CD4-positive, alpha-beta T cell treated with Interleukin-6 at 100 ng/mL for 8 hours (primary cell): Measurements from ENCODE around the gene TNFRSF21.
"Not testable (repeated sequence)": the region's sequence is repeated elsewhere in the genome, so short reads cannot be mapped to it uniquely, and the experiment has no call there.

ENCODE experiments used
- DNase-seq: peaks from one replicate; pipeline ENCODE4 v3.0.0-alpha.2; 2020; ENCODE audit warnings: mixed read lengths, low spot score

The TNFRSF21 gene

DNA sequence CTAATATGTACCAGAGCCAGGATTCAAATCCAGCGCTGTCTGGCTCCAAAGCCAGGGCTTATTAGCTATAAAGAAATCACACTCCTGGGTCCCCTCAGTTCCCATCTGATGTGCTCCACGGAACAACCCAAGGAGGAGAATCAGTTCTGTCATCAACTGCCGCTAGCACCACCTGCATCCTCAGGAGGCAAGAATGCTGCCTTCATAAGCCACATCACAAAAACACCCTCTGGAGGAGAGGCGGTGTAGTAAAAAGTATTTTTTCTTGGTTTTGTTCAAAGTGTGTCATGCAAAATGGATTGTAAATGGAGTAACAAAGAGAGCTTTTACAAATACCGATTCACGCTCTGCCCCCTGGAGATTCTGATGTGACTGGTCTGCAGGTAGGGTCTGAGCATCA, 57.1 kb downstream of the TNFRSF21 start:
- DNase-seq, result no peak

DNA sequence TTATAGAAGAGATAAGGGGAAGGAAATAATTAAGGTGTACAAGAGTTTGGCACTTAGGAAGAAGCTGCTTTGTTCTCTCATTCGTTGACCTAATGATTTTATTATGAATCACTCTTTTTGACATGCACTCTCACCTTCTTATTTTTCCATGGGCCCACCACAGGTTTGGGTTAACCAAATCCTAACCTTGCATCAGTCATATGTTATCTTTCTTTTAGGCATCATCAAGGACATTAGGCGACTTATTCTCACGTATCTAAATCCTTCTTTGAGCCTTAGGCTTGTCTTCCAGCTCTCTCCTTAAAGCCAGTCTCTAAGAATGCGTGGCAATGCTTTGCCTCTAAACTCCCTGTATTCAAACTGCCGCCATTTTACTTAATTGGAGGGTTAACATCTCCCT, 58.3 kb downstream of the TNFRSF21 start:
- DNase-seq, result no peak

DNA sequence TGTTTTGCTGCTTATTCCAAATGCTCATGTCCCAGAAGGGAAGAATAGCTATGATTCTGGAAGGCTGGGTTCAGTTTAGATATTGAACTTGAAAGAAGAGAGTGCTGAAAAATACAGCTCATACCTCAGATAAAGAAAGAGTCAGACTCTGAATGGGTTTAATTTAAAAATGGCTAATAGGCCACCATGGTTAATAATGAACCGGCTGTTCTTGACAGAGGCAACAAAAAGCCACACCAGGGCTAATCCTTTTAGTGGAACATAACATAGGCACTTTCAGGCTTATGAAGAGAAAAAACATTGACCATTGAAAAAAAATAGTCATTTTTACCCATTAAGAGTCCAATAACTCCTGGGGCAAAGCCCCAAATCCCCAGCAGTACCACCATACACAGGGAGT, 59.4 kb downstream of the TNFRSF21 start:
- no peak for DNase-seq

DNA sequence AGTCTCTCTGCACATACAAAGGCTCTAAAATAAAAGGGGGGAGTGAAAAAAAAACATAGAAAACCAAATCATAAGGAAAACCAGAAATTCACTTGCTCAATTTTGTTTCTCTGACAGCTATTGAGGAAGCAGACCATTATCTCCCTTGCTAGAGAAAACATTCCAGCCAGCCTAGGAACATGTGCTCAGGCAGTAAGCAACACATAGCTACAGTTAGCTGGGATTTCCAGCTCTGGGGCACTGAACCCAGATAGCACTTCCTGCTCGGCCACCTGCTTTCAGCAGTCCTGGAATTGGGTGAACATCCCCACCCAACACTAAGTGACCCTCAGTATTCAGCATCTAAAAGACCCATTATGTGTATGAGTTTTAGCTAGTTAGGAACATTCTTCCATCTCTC, 61.3 kb downstream of the TNFRSF21 start:
- no peak for DNase-seq

DNA sequence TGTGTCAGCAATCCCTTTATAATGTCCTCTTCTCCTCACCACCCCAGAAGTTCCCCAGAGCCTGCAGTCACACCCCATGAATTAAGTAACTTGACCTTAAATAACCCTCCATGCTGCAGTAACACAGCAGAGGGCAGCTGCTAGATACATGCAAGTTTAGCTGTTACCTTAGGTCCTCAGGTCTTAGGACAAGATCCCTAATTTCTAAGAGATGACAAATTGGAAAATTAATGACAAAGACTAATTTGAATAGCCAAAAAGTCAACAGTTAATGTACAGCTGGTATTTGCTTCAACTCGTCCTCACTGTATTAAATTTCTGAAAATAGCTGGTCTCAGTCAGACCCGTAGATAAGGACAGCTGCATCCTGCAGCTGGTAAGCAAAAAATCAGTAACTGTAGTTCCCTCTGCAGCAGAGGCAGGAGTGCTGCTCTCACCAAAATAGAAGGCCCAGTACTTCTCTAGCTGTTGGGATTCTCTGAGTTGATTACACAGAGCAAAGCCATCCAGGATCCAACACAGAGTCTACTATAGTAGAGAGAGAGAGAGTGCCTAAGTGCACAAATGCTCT, 62.4 kb downstream of the TNFRSF21 start:
- no peak for DNase-seq

DNA sequence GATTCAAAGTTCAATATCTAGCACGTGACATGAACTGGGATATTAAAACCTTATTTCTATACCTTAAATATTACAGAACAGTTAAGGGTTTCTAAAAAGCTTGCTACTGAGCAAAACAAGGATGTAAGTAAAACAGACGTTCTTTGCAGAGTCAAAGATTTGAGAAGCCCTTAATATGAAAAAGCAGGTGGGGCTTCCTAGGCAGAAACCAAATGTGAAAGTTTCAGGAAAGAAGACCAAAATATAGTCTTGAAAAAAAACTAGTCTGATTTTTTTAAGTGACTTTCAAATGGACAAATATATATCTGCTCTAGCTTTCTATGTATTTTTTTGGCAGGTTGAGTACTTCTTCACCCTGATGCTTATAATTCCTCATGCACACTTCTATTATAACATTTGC, 63.2 kb downstream of the TNFRSF21 start:
- no peak for DNase-seq

DNA sequence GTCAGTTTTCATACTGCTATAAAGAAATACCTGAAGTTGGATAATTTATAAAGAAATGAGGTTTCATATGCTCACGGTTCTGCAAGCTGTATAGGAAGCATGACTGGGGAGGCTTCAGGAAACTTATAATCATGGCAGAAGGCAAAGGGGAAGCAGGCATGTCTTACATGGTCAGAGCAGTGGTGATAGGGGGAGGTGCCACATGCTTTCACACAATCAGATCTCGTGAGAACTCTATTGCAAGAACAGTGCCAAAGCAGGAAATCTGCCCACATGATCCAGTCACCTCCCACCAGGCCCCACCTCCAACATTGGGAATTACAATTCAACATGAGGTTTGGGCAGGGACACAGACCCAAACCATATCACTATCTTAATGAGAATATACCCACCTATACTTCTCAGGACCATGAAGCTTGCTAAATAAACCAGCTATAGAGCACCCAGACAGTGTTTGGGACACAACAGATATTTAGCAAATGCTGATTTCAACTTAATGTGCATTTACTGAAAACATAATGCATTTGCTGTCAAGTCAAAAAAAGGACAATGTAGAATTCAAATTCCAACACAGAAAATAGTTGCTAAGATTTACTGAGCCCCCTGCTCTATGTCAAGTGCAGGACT, 63.8 kb downstream of the TNFRSF21 start:
- no peak for DNase-seq

DNA sequence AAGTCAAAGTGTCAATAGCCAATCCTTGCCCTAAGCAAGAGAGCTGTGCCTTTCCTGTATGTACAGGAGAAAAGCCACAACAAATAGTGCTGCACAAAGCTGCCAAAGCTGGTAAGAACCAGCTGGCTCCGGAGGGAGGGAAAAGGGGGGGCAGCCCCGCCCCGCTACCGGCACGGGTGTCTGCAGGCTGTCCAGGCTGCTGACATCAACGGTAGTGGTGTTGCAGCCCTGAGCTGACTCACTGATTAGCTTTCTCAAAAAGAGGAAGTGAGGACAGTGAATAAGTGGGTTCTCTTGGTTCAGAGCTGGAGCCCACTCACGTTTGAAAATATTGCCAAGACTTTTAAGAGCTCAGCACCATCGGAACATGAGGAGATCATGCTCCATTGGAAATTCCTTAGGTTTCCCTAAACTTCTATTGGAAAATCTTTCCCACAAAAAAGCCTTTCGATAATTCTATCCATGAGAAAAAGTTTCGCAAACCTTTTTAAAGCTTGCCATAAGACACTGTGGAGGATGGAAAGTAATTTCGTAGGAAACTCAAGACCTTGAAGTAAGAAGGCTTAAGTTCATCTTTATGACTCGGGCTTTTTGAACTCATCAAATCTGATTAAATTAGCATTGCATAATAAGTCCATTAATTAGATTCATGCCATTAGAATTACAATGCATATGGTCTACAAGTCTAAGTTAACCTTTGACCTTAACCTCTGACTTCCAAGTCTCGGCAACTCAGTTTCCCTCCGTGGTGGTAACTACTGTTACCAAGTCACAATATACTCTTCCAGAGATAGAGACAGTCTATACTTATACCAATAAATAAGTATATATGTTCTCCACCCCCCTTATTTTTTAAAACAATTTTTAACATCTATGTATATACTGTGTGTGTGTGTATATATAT, 67.0 kb downstream of the TNFRSF21 start:
- DNase-seq, result peak; percentile 62

DNA sequence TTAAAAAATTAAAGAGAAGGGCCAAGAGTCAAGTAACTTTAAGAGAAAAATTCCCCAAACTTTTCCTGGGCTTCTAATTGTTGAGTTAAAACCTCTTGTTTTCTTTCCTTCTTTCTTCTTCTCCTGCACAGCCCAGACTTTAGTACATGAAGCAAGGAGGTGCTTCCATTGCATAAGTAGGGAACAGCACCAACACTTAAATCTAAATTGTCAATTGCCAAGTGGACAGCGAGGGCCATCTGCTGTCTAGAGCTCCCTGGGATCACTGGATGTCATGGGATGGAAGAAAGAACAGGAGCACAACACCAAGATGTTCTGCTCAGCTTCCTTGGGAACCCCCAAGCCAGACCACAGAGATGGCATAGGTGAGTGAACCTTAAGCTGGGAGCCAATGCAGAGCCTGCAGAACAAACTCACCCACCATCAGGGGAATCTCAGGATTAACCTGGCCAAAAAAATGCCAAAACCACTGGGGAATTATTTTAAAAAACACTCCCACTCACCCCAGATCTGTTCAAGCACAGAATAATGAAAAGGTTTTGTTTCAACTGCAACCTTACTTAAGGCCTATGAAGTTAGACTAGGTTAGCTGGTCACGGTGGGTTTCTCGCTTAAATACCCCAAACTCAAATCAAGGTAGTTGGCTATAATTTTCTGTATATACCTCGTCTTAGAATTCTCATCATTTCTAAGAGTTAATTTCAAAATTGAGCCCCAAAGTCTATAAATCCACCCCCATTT, 67.8 kb downstream of the TNFRSF21 start:
- no peak for DNase-seq

DNA sequence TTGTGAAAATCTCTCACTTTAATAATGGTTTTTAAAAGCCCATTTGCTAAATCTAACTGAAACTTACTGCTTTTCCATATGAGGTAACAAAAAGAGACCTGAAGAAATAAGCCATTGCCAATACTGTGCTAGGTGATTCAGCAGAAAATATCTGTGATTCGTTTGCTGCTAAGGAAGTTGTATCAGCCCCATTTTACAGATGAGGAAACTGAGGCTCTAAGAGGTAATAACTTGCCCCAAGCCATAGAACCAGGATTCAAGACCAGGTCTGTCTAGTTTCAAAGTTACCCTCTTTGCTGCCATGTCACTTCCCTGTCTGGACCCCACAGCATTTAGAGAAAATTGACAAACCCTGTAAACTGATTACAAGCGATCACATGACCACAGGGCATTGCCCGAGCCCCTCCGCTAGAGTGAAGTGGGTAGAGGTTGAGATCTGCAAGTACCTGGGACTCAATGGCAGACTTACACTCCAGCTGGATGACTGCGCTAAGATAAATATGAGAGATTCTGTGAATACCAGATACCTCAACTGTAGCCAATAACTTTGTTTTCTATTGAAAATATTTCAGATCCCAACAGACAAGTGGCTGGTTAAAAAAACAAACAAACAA, 69.3 kb downstream of the TNFRSF21 start:
- DNase-seq, result no peak

DNA sequence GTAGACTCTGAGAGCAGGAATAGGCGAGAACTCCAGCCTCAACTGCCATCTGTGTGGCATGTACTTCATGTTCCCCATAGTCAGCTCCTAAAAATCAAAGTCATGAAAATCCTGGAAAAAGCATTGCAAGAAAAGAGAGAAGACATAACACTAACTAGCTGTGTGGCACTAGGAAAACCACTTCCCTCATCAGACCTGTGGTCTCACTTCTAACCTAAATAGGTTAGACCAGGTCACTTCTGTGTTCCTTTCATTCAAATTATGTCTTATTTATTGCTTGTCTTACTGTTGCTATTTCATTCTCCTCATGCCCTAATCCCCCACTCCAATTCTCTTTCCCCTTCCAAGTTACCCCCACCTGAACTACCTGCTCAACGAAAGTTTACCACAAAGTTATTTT, 70.2 kb downstream of the TNFRSF21 start:
- no peak for DNase-seq

DNA sequence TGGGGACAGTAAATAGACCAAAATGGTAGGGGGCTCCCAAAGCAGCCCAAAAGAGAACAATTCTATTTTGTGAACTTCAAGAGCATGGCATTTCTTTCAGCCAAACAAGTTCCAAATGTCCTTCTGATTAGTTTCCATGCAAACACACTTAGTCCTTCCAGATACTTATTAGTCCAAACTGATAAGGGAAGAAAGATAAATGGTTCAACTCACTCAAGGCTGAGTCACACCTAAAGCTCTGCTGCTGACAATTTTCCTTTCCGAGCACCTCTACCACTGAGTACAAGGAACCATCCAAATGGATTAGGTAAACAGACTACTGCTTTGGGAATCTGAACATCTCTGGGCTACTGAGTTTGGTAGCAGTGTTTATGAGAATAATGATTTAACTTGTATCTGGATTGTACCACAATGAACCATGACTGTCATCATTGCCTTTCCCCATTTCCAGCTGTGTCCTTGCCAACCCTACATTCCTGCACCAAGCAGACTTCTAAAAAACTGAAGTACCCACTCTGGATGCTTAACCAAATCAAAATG, 71.2 kb downstream of the TNFRSF21 start:
- DNase-seq, result no peak

DNA sequence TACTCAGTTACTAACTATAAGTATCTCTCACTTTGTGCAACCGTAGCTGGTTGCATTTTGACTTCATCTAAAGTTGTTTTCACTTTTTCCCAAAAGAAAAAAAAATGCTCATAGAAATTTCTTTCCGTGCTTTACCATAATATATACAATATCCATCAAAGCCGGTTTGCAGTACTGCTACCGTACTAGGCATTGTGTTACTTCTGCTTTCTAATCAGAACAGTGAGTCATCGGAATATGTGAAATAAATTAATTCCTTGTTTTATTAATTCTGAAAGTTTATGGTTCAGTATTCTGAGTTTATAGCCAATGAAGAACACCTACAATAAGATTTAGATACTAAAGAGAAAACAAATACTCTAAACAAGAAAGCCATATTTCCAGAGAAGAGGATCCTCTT, 72.5 kb downstream of the TNFRSF21 start:
- no peak for DNase-seq

DNA sequence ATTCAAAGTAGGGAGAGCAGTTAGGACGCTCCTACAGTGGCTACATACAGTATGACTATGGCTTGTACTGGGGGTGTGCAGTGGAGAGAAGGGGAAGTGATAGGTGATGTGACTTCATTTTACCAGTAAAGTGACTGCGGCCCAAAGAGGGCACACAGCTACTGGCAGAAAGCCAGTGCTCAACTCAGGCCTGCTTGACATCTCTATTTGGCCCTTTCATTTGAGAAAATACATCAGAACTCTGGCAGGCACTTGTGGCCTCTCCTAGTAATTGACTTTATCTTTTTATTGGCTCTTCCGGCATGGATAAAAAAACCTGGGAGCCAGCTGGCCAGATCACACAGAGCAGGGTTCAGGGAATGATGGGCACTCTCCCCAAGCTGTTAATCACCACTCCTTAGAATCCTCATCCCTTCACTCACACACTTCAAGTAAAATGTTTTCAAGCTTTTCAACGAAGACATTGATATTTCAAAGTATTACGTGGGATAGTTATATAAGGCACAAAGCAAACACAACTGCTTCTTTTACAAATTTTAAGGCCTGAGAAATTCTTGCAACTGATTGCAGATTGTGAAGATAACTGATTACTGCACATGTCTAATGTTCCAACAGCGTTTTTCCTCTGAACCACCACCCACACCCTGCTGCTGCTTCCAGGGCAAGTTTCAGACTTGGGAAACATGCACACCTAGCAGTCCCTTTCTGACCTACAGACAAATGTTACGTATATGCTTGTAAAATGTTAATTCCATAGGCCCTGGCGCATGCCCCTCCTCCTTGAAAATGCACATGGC, 73.5 kb downstream of the TNFRSF21 start:
- DNase-seq, result no peak

DNA sequence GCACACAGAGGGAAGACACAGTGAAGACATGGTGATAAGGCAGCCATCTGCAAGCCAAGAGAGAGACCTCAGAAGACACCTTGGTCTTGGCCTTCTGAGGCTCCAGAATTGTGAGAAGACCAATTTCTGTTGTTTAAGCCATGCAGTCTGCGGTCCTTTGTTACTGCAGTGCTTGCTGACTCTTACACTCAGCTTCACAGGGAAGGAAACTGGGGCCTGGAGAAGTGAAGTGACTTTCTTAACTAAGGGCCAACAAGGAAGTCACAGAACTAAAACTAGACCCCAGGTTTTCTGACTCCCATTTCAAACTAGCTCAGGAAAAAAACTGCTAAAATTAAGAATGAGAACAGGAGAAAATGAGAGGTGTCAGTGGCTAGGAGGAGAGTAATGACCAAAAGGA, 74.3 kb downstream of the TNFRSF21 start:
- DNase-seq, result no peak

DNA sequence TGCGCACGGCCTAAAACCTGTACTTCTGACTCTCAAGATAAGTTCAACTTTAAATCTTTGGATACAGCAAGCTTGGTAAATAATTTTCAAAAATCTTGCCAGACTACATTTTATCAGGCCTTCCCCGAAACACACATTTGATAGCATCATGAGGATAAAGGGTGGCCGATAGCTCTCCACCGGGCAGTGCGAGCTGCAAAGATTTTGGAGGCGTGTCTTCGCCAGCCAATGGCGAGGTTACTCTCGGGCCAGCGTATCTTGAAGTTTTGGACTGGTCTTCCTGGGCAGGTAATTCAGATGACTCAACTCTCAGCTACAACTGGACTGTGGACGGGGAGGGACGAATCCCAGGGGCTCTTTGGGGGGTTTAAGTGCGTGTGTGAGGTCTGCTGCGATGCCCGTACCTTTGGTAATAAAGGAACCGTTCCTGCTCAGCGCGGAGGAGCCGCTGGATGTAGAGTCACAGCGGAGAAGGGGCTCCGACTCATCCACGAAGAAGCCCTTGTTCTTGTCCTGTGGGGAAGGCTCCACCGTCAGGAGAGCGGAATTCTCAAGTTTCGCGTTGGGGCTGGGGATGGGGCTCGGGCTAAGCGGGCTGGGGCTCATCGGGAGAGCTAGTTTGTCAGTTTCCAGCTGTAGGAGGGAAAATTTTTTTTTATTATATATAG, 75.3 kb downstream of the TNFRSF21 start:
- no peak for DNase-seq

DNA sequence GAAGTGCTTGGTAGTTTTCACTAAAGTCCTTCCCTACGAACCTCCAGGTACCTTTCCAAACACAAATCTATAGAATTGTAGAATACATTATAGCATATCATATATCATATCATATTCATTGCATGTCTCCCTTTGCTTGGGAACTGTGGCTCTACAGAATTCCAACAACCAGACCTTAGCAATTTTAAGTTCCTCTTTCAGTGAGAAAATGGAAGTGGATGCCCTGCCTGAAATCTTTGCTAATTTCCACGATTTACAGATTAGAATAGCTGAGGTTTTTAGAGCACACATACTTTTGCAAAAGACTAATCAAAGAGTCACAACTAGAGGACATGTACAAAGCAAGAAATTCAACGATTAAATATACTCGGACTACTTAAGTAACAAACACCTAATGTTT, 78.6 kb downstream of the TNFRSF21 start:
- no peak for DNase-seq

DNA sequence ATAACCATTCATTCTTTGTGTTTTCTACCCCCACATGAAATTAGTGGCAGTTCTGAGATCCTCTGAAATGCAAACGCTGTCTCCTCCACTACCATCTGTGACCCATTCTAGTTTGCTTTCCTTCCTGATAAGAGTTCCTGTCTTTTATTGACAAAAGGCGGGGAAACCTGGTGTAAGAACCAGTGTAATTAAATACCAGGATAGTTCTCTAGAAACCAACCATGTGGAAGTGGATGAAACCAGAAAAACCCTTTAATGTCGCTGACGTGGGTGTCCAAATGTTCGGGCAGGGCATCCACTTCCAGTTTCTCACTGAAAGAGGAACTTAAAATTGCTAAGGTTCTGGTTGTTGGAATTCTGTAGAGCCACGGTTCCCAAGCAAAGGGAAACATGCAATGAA, 79.1 kb downstream of the TNFRSF21 start:
- no peak for DNase-seq

DNA sequence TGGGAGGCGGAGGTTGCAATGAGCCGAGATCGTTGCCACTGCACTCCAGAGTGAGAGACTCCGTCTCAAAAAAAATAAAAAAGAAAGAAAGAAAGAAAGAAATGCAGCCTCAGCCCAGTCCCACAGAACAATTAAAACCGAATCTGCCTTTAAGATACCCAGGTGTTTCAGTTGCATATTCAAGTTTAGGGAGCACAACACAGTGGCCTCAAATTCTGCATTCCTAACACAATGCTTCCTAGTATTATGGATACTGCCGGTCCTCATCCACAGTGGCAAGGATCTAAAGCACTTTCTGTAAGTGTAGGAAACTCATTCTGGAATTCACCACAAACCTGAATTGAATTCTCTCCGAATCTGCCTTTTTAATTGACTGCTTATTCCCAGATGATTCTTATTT, 80.5 kb downstream of the TNFRSF21 start:
- DNase-seq, result no peak

DNA sequence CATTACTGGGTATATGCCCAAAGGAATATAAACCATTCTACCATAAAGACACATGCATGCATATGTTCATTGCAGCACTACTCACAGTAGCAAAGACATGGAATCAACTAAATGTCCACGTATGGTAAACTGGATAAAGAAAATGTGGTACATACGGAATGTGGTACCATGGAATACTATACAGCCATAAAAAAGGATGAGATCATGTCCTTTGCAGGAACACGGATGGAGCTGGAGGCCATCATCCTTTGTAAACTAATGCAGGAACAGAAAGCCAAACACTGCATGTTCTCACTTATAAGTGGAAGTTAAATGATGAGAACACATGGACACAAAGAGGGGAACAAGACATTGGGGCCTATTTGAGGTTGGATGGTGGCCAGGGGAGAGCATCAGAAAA, 81.6 kb downstream of the TNFRSF21 start:
- DNase-seq, result not testable (repeated sequence)
